GM19463 (cell line): ENCODE measurements around the gene VASN.

ENCODE experiments used
- ATAC-seq: cut with Tn5 transposase; IDR thresholded peaks from one replicate; pipeline ENCODE4 v1.9.1; 2021; ENCODE audit warnings: mild to moderate bottlenecking, moderate library complexity; ENCODE audit not compliant: unreplicated experiment

The VASN gene

GRCh38 chr16:4351880-4352279, 19.8 kb upstream of the VASN start:
- no peak for ATAC-seq

- ATAC-seq: no peak
These were observed 18.8 kb upstream of the VASN start for GRCh38 chr16:4352843-4353242.

GRCh38 chr16:4353675-4354074, 18.0 kb upstream of the VASN start:
- no peak for ATAC-seq

- ATAC-seq: no peak
These were observed 16.9 kb upstream of the VASN start for GRCh38 chr16:4354512-4355409.

- no peak for ATAC-seq
These were observed 14.8 kb upstream of the VASN start for GRCh38 chr16:4356820-4357219.

- no peak for ATAC-seq
These were observed 13.4 kb upstream of the VASN start for GRCh38 chr16:4358236-4358635.

GRCh38 chr16:4358831-4359561, 12.7 kb upstream of the VASN start:
- ATAC-seq: no peak

- no peak for ATAC-seq
These were observed 11.7 kb upstream of the VASN start for GRCh38 chr16:4359914-4360313.

GRCh38 chr16:4360538-4361021, 11.1 kb upstream of the VASN start:
- no peak for ATAC-seq

- ATAC-seq: no peak
These were observed 10.4 kb upstream of the VASN start for GRCh38 chr16:4361033-4361943.

- ATAC-seq: no peak
These were observed 9.7 kb upstream of the VASN start for GRCh38 chr16:4361944-4362311.

- ATAC-seq: no peak
These were observed 9.0 kb upstream of the VASN start for GRCh38 chr16:4362476-4363135.

- ATAC-seq: no peak
These were observed 7.2 kb upstream of the VASN start for GRCh38 chr16:4364196-4365013.

GRCh38 chr16:4365014-4365406, 6.6 kb upstream of the VASN start:
- ATAC-seq: no peak

- ATAC-seq: no peak
These were observed 6.0 kb upstream of the VASN start for GRCh38 chr16:4365615-4366014.

- no peak for ATAC-seq
These were observed 5.6 kb upstream of the VASN start for GRCh38 chr16:4366016-4366415.

- ATAC-seq: no peak
These were observed 4.2 kb upstream of the VASN start for GRCh38 chr16:4367393-4367856.

- ATAC-seq: no peak
These were observed 2.5 kb upstream of the VASN start for GRCh38 chr16:4369007-4369733.

GRCh38 chr16:4370151-4370550, 1.5 kb upstream of the VASN start:
- no peak for ATAC-seq
